ENCODE results near the gene ABCC4.

GRCh38 chr13:95204231-95204765 is 97.0 kb downstream of the ABCC4 start:
- TF ChIP-seq POLR2A (IDR thresholded peaks at IDR 0.05) (no peak), POLR2AphosphoS5 (IDR thresholded peaks at IDR 0.05; ENCODE audit: insufficient read depth in 1 of 2, low read depth in 1 of 2) (no peak)

Data from vagina (tissue), 2 donors.